Kasumi-1 (cell line): Measurements from ENCODE around the gene STKLD1.

Experiments used
- DNase-seq, 2 experiments: peaks; one replicate each; lab custom pipeline; 2025; lab: John Stamatoyannopoulos, UW

STKLD1 gene

DNA sequence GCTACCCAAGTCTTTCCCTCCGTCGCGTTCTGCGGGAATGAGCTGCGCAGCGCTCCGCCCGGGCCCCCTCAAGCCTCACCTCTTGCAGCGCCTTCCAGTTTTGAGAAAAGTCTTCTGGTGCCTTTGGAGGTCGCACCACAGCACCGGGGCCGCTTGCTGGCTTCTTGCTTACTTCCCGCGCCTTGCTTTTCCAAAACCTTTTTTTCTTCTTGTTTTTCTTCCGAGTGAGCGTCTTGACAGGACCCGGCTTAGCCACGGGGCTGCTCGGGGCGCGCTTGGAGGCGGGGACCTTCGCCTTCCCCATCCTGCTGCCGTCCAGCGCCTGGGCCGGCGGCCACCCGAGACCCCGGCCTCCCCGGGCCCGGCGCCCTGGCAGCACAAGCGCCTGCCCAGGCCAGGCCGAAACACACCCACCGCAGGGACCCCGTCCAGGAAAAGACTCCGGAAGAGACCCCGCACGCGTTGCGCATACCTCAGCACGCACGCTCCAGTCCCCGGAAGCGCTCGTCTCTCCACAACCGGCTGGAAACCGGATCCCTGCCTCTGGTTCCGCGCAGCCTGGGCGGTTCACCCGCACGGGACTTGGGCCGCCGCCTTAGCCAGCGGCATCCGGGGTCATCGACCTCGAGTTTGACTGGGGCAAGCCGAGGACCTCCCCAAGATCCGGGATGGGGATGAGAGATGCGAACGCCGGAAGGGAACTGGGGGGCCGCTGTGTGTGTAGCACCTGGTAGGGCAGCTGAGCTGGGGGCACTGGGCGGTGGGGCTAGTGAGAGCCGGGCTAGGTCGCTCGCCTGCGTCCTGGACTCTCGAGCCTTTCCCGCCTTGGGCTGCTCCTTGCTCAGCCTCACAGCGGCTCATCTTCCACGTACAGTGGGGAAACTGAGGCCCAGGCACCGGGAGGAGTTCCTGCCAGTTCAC is 41.6 kb downstream of the STKLD1 start, which contains the start of gene REXO4:
REXO4 (minus strand) TSS at position 470 of the 921 bp plus-strand sequence; CDS start at position 304, 166 bp downstream.
- peak; percentile 87 to 90 for DNase-seq

DNA sequence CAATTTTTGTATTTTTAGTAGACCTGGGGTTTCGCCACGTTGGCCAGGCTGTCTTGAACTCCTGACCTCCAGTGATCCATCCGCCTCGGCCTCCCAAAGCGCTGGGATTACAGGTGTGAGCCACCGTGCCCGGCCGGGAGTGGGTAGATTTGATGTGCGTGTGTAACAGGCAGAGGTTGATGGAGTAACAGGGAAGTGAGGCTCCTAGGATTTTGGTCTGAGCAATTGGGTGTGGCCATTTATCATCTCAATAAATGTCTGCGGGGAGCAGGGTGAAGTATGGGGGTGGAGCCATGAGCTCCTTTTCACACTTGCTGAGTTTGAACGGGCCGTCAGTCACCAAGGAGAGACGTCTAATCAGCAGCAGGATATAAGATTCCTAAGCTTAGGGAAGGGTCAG is 42.8 kb downstream of the STKLD1 start:
- DNase-seq, result no peak

DNA sequence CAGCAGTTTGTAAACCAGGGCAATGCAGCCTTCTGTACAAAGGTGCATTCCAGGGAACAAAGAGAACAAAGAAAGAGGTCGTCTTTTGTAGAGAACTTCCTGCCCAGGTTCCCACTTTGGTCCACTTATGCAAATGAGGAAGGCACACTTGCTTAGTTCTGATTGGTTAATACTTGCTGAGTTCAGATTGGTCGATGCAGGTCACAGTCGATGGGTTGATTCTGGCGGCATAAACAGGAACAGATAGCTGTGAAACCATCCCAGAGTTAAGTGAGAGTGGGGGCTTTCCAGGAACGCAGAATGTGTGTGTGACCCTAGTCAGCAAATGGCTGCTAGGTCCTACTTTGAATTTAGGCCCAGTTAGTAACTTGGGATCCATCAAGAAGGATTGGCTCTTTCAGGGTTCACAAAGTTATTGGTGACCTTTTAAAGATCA is 44.2 kb downstream of the STKLD1 start:
- no peak for DNase-seq

DNA sequence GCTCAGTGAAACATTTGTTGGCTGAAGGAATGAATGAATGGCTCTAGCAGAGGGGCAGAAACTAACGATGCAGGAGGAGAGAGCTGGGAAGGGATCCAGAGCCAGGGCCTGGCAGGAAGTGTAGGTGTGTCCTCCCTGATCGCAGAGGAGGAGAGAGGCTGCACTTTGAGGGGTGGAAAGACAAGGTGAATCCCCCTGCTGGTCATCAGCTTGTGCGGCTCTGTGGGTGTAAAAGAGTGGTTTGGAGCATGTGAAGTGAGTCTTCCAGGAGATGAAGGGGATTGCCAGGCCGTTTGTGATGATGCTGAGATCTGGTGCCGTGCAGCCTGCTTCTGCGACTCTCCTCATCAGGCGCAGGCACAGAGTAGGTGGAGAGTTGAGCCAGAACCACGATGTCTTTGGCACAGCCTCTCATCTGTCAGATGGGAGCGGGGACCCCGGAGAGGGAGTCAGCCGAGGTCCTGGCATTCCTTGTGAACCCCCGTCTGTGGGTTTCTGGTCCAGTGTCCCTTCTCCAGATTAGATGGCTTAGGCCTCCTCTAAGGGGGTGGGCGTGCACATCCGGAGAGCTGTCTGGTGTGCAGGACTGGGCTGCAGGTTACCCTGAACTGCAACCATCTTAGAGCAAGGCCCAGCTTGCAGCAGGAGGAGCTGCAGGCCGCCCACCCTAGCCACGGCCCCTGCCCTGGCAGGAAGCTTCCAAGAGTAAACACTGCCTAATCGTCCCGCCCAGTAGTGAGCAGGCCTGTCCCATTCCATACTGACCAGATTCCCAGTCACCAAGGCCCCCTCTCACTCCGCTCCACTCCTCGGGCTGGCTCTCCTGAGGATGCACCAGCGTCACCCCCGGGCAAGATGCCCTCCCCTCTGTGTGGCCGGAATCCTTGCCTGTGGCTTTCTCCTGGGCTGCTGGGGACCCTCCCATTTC is 45.7 kb downstream of the STKLD1 start, which contains the start of gene ADAMTS13:
ADAMTS13 (plus strand) TSS at position 753 of the 928 bp plus-strand sequence; CDS start at position 830, 77 bp downstream.
- peak in 1 of 2 experiments; percentile 8 for DNase-seq

DNA sequence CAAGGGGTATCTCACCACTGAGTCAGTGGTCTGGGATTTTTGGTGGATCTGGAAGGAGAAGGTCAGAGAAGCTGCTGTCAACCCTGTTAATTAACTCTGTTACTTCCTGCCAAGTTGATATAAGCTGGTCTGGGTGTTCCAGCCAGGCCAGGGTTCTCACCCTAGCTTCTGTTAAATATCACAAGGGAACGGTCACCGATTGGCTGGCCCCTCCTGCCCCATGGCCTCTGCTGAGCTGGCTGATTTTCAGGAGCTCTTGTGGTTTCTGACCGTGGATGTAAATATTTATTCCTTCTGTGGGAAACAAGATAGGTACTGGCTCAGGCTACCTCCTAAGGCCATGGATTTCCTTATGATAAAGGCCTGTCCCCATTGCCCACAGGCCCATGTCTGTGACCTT is 47.0 kb downstream of the STKLD1 start:
- no peak for DNase-seq

DNA sequence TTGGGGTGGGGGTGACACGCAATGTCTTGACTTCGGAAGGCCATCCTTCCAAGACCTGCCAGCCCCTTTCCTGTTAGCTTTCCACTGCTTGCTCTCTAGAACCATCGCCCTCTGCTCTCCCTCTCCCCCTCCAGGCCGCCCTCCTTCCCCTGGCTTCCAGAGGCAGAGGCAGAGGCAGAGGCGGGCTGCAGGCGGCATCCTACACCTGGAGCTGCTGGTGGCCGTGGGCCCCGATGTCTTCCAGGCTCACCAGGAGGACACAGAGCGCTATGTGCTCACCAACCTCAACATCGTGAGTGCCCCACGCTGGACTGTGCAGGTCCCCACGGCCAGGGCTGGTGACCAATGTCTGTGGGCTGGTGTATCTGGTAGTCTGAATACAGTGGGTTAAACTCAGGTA is 48.0 kb downstream of the STKLD1 start:
- no peak for DNase-seq

DNA sequence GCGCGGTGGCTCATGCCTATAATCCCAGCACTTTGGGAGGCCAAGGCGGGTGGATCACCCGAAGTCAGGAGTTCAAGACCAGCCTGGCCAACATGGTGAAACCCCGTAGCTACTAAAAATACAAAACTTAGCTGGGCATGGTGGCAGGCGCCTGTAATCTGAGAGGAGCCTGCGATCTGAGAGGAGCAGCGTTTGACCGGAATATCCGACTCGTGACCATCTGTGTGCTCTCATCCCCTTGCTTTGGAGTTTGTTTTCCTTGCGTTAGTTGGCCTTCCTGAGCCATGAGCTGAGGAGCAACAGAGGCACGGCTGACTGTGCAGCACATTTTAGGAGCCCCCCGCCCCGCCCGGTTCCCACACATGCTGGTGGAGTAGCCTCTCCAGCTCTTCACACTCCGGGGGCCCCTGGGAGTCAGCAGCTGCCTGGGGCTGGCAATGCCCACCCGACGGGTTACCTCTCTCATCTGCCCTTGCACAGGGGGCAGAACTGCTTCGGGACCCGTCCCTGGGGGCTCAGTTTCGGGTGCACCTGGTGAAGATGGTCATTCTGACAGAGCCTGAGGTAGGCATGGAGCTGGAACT is 49.0 kb downstream of the STKLD1 start:
- DNase-seq, result no peak

DNA sequence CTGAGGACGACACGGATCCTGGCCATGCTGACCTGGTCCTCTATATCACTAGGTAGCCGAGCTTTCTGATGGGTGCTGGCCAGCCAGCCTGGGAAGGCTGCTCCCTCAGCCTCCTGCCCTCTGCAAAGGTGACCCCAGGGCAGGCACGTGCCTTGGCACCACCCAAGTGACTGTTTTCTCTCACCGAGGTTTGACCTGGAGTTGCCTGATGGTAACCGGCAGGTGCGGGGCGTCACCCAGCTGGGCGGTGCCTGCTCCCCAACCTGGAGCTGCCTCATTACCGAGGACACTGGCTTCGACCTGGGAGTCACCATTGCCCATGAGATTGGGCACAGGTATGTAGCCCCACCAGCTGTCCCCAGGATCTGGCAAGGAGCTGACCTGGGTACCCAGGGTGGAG is 49.8 kb downstream of the STKLD1 start:
- no peak for DNase-seq

DNA sequence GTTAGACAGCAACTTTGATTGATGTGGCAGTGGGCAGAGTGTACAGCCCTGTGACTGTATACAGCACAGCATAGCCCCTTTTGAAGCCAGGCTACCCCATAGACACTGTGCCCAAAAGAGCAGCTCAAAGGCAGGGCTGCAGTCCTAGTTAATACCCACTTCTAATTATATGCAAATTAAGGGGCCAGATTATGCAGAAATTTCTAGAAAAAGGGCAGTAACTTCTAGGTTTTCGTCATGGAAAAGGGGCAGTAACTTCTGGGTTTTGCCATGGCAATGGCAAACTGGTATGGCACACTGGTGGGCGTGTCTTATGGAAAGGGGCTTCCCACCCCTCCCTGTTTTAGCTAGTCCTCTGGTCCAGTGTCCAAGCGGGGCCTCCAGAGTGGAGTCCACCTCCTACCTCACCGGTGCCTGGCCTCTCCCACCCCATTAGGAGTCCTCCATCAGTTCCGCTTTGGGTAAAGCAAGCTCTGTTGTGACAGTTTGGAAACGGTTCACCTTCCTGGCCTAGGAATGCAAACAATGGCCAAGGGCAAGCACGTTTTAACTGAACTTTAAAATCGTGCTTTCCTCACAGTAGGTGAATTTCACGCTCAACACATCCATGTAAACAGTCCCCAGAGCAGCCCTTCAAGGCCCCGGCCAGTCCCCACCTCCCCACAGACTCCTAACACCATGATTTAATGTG is 51.6 kb downstream of the STKLD1 start:
- DNase-seq, result no peak

DNA sequence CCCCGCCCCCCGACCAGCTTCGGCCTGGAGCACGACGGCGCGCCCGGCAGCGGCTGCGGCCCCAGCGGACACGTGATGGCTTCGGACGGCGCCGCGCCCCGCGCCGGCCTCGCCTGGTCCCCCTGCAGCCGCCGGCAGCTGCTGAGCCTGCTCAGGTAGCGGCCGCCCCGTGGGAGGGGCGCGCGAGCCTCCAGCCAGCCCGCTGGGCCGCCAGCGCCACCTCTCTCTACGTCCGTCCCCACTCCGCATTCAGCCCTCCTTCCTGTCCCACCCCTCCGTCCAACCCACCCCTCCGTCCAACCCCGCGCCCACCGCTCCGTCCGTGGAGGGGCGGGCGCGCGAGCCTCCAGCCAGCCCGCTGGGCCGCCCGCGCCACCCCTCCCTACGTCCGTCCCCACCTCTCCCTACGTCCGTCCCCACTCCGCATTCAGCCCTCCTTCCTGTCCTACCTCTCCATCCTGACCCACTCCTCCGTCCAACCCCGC is 52.5 kb downstream of the STKLD1 start:
- no peak for DNase-seq

DNA sequence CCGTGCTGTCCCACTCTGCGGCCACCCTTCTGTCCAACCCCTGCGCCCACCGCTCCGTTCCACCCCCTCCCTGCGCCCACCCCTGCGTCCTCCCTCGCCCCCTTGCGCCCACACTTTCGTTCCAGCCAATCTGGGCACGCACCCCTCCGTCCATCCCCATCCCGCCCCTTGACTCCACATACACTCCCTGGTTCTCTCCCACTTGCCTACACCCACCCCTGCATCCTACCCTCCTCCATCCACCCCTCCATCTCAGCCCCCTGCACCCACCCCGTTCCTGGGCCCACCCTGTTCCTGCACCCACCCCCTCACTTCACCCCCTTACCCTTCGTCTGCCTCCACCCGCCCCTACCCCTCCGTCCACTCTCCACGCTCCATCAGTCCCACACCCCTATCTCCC is 53.0 kb downstream of the STKLD1 start:
- DNase-seq, result no peak

DNA sequence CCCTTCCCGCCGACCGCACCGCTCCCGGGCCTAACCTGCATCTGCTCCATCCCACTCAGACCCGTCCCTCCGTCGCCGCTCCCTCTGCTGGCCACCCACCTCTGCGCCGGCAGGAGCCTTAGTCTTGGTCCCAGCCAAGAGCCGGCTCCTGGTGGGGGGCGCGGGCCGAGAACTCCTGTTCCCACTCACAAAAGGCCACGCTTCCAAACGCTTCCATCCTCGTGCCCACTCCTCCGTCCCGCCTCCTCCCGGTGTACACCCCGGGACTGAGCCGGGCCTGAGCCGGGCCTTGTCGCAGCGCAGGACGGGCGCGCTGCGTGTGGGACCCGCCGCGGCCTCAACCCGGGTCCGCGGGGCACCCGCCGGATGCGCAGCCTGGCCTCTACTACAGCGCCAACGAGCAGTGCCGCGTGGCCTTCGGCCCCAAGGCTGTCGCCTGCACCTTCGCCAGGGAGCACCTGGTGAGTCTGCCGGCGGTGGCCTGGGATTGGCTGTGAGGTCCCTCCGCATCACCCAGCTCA is 53.5 kb downstream of the STKLD1 start:
- DNase-seq, result no peak

DNA sequence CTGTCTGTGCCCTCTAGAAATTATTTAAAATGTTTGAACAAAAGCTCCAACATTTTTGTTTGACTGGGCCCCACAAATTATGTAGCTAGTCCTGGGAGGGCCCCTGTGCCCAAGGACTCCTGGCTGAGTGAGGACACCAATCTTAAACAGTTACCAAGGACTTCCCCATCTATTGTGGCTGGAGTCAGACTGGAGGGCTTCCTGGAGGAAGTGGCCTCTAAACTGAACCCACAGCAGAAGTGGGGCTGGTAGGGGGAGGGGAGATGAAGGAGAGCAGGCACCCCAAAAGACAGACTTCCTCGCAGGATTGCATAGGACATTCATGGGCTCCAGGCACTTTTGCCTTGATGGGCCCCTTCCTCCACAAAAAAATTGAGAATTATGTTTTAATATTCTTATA is 54.1 kb downstream of the STKLD1 start:
- no peak for DNase-seq

DNA sequence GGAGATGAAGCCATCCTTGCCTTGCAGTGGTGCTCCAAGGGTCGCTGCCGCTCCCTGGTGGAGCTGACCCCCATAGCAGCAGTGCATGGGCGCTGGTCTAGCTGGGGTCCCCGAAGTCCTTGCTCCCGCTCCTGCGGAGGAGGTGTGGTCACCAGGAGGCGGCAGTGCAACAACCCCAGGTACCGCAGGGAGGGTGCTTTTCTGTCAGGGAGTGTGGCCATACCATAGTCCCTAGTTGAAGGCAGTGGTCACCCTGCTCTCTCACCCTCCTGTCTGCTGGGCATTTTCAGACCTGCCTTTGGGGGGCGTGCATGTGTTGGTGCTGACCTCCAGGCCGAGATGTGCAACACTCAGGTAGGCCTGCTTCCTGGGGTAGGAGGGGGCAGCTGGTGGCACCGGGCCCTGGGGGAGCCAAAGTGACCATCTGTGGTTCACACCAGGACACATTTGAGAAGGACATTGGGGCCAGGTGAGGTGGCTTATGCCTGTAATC is 57.2 kb downstream of the STKLD1 start:
- DNase-seq, result no peak

DNA sequence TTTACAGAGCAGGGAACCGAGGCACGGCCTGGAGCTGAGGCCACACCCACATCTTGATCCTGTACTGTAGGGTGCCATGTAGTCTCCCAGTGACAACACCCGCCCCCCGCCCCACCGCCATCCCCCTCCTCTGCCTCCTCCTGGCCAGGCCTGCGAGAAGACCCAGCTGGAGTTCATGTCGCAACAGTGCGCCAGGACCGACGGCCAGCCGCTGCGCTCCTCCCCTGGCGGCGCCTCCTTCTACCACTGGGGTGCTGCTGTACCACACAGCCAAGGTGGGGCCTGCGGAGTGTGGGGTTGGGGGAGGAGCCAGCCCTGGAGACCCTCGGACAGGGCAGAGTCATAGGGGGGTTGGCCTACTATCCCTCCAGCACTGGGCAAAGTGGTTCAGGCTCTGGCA is 60.5 kb downstream of the STKLD1 start:
- no peak for DNase-seq

DNA sequence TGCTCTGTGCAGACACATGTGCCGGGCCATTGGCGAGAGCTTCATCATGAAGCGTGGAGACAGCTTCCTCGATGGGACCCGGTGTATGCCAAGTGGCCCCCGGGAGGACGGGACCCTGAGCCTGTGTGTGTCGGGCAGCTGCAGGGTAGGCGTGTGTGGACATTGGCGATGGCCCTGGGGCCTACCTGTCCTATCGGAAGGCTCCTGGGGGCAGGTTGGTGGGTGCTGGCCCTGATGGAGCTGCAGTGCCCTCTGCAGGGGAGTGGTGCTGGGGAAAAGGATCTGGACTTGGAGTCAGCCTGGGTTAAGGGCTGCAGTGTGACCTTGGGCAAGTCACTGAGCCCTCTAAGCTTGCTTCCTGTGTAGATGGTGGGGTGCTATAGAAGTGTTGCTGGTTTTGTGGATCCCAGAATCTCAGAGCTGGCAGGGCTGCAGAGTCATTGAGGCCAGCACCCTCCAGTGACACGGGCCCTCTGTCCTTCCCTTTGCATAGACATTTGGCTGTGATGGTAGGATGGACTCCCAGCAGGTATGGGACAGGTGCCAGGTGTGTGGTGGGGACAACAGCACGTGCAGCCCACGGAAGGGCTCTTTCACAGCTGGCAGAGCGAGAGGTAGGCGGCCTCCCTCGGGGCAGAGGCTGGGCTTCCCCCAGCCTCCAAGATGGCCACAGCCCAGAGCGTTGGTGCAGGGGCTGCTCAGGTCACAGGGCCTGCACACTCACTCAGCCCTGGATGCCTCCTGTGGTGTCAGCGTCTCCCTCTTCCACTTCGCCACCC is 61.8 kb downstream of the STKLD1 start:
- no peak for DNase-seq

DNA sequence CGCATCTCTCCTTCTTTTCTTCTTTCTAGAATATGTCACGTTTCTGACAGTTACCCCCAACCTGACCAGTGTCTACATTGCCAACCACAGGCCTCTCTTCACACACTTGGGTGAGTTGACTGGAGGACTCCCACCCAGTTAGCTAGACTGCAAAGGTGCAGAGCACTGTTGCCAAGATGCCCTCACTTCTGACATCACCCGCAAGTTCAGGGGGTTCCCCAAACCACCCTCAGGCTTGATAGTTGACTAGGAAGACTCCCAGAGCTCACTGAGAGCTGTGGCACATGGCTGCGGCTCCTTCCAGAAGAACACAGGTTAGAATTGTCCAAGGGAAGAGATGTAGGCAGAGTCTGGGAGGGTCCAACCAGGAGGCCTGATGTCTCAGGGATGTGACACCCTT is 63.2 kb downstream of the STKLD1 start:
- DNase-seq, result no peak

DNA sequence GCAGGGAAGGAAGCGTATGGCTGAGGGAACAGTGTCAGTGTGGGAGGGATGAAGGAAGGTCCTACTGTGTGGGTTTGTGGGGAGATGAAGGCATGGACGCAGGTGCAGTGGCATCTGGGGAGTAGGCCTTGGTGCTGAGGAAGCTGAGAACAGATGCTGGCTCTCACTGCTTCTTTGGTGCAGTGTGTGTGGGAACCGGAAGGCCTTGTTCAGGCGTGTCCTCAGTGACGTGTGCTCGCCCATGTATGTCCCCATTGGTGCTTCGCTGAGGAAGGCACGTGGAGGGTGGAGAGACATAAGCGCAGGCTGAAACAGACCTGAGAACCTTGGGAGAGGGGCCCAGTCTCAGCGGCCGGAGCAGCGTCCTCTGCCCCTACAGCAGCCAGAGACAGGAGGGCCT is 64.7 kb downstream of the STKLD1 start:
- DNase-seq, result no peak

DNA sequence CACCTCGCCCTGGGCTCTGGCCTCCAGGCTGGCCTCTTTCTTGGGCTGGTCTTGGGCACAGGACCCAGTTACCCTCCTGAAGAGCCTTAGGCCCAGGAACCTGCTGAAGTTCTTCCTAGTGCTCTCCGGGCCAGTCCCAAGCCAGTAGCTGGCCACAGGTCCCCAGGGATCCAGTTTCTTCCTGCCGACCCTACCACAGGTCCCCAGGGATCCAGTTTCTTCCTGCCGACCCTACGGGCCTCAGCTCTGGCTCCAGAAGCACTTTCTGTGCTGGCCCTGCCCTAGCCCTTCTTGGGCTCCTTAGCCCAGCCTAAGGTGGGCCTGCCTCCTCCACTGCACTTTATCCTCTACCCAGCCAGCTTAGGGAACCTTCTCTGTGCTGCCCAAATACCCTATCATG is 65.4 kb downstream of the STKLD1 start:
- no peak for DNase-seq

DNA sequence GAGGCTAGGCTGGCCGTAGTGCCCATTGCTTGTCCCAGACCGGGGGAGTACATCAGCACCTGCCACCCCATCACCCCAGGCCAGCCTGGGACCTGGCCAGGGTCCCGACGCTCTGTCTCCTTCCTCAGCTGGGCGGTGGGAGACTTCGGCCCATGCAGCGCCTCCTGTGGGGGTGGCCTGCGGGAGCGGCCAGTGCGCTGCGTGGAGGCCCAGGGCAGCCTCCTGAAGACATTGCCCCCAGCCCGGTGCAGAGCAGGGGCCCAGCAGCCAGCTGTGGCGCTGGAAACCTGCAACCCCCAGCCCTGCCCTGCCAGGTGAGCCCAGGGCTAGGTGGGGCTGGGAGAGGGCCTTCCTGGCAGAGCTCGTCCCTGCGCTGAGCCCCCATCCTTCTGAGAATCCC is 67.1 kb downstream of the STKLD1 start:
- no peak for DNase-seq
